DOHH2 (cell line): ENCODE measurements around the gene ALK.

ENCODE experiments used
- CTCF ChIP-seq: fragments of 200-600 bp; sonication (generic); IDR thresholded peaks from one replicate; pipeline ENCODE4 v1.5.1; 2014; ENCODE audit warnings: antibody characterized with exemption, mild to moderate bottlenecking, low read depth, low read length; ENCODE audit not compliant: poor library complexity, severe bottlenecking
- EZH2phosphoT487 ChIP-seq: fragments of 200-600 bp; sonication (generic); IDR thresholded peaks from 2 replicates; pipeline ENCODE4 v1.6.1; 2017; ENCODE audit warnings: borderline replicate concordance, mild to moderate bottlenecking, antibody characterized with exemption, low read length, moderate library complexity, mixed read lengths

- TF ChIP-seq CTCF (no peak), EZH2phosphoT487 (no peak)
Measured at GRCh38 chr2:29726976-29727375, 194.4 kb downstream of the ALK start.
